Measurements from ENCODE around the gene SFXN1.
"Not testable (repeated sequence)": the region's sequence is repeated elsewhere in the genome, so short reads cannot be mapped to it uniquely, and the experiment has no call there.

SFXN1 gene

GRCh38 chr5:175501759-175502158 lies 23.4 kb downstream of the SFXN1 start:
- DNase-seq = no peak

- not testable (repeated sequence) for DNase-seq
These were observed 29.3 kb downstream of the SFXN1 start for GRCh38 chr5:175507671-175508070.

GRCh38 chr5:175508896-175509295 lies 30.5 kb downstream of the SFXN1 start:
- DNase-seq = no peak

GRCh38 chr5:175513297-175513696 lies 34.9 kb downstream of the SFXN1 start:
- no peak for DNase-seq

GRCh38 chr5:175513726-175514125 lies 35.4 kb downstream of the SFXN1 start:
- DNase-seq = no peak

- DNase-seq = no peak
These were observed 38.8 kb downstream of the SFXN1 start for GRCh38 chr5:175516933-175517823.

- DNase-seq = peak in 1 of 2 donors; percentile 27
These were observed 39.6 kb downstream of the SFXN1 start for GRCh38 chr5:175517824-175518450.

- DNase-seq = no peak
These were observed 40.6 kb downstream of the SFXN1 start for GRCh38 chr5:175519006-175519405.

- no peak for DNase-seq
These were observed 42.0 kb downstream of the SFXN1 start for GRCh38 chr5:175520321-175520720.

GRCh38 chr5:175520873-175521272 lies 42.5 kb downstream of the SFXN1 start:
- DNase-seq = no peak

- no peak for DNase-seq
These were observed 43.0 kb downstream of the SFXN1 start for GRCh38 chr5:175521313-175521833.

- no peak for DNase-seq
These were observed 44.9 kb downstream of the SFXN1 start for GRCh38 chr5:175523292-175523691.

- DNase-seq = no peak
These were observed 45.9 kb downstream of the SFXN1 start for GRCh38 chr5:175524211-175524610.

- DNase-seq = no peak
These were observed 48.3 kb downstream of the SFXN1 start for GRCh38 chr5:175526691-175527090.

GRCh38 chr5:175531361-175531760 lies 53.0 kb downstream of the SFXN1 start:
- no peak for DNase-seq

GRCh38 chr5:175534070-175534932 lies 55.9 kb downstream of the SFXN1 start:
- DNase-seq = peak; percentile 59 to 74

GRCh38 chr5:175535331-175535730 lies 57.0 kb downstream of the SFXN1 start:
- not testable (repeated sequence) for DNase-seq

- DNase-seq = no peak
These were observed 57.4 kb downstream of the SFXN1 start for GRCh38 chr5:175535796-175536195.

GRCh38 chr5:175538576-175538975 lies 60.2 kb downstream of the SFXN1 start:
- DNase-seq = no peak

- no peak for DNase-seq
These were observed 61.6 kb downstream of the SFXN1 start for GRCh38 chr5:175539936-175540335.

- DNase-seq = no peak
These were observed 62.9 kb downstream of the SFXN1 start for GRCh38 chr5:175541264-175541663.

GRCh38 chr5:175542232-175542965 lies 64.0 kb downstream of the SFXN1 start:
- DNase-seq = no peak

- DNase-seq = no peak
These were observed 64.5 kb downstream of the SFXN1 start for GRCh38 chr5:175542966-175543235.

All from hippocampal formation (tissue), 2 donors.